ENCODE measurements around the gene DNAI1.

DNAI1 gene

GRCh38 chr9:34452568-34452967 lies 6.0 kb upstream of the DNAI1 start:
- Histone ChIP-seq H3K4me1 (ENCODE audit: insufficient read depth, low read length) (peaks cover 17% of the 10 kb centered on the region; the same call in 1 of the 2 replicates), H3K9me3 (ENCODE audit: insufficient read depth, low read depth, low read length) (no peaks in the 10 kb centered on the region), H3K4me3 (ENCODE audit: low read length) (no peak overlapping the region), H3K9ac (ENCODE audit: low read depth, low read length) (no peak overlapping the region), H3K27me3 (ENCODE audit: insufficient read depth, low read length) (peaks cover 20% of the 10 kb centered on the region), H3K36me3 (ENCODE audit: insufficient read depth, low read depth, low read length) (no peaks in the 10 kb centered on the region), H3K27ac (ENCODE audit: low read length) (no peak overlapping the region)

DNA sequence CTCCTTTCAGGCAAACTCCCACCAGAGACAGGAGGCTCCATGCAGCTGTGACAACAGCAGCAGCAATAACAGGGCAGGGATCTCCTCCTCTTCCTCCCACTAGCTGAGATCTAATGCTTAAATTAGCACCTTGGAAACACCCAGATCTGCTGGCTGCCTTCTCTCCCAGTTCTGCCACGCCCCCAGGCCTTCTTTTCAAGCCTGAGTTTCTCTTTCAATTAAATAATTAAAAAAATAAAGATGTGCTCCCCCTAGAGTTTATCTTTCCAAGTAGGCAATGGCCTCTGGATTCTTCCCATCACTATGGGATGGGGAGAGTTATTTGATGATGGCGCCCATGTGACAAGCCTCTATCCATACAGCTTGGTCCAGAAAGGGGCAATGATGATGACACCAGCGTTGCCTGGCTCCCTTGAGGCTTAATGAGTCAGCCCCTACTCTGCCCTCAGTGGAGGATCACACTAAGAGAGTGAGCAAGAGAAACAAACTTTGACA lies 4.0 kb upstream of the DNAI1 start:
- Histone ChIP-seq H3K9me3 (ENCODE audit: insufficient read depth, low read depth, low read length) (no peaks in the 10 kb centered on the region), H3K27ac (ENCODE audit: low read length) (no peak overlapping the region), H3K9ac (ENCODE audit: low read depth, low read length) (no peak overlapping the region)

DNA sequence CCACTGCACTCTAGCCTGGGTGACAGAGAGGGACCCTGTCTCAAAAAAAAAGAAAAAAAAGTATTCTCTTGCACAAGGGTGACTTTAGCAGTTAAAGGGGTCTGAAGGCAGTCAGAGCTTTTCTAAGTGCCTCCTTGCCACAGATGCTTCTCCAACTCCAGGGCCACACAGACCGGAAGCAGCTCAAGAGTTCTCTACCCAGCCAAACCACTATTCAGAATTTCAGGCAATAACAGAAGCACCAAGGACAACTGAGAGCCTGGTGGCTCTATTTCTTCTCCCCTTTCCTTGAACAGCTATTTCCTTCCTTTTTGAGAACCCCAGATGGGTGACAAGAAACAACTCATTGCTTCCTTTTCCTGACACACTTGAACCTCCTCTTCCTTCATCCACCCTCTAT lies 2.5 kb upstream of the DNAI1 start:
- no peak overlapping the region for H3K27ac ChIP-seq (ENCODE audit: low read length)

More for the DNA sequence above, 4.0 kb upstream of the DNAI1 start:
- peaks cover 17% of the 10 kb centered on the region; the same call in 1 of the 2 replicates for H3K4me1 ChIP-seq (ENCODE audit: insufficient read depth, low read length)
- peaks cover 31% of the 10 kb centered on the region for H3K27me3 ChIP-seq (ENCODE audit: insufficient read depth, low read length)
- H3K4me3 ChIP-seq (ENCODE audit: low read length): no peak overlapping the region
- H3K36me3 ChIP-seq (ENCODE audit: insufficient read depth, low read depth, low read length): no peaks in the 10 kb centered on the region

GRCh38 chr9:34456746-34457145 lies 1.9 kb upstream of the DNAI1 start:
- peak overlapping the region; percentile 81 for H3K4me3 ChIP-seq (ENCODE audit: low read length)
- peaks cover 40% of the 10 kb centered on the region for H3K27me3 ChIP-seq (ENCODE audit: insufficient read depth, low read length)

More for the DNA sequence above, 2.5 kb upstream of the DNAI1 start:
- Histone ChIP-seq H3K27me3 (ENCODE audit: insufficient read depth, low read length) (peaks cover 37% of the 10 kb centered on the region), H3K36me3 (ENCODE audit: insufficient read depth, low read depth, low read length) (no peaks in the 10 kb centered on the region), H3K9ac (ENCODE audit: low read depth, low read length) (no peak overlapping the region), H3K4me1 (ENCODE audit: insufficient read depth, low read length) (peaks cover 14% of the 10 kb centered on the region; the same call in 1 of the 2 replicates), H3K4me3 (ENCODE audit: low read length) (no peak overlapping the region), H3K9me3 (ENCODE audit: insufficient read depth, low read depth, low read length) (no peaks in the 10 kb centered on the region)

GRCh38 chr9:34457266-34458012 lies 1.2 kb upstream of the DNAI1 start:
- Histone ChIP-seq H3K27me3 (ENCODE audit: insufficient read depth, low read length) (peaks cover 41% of the 10 kb centered on the region), H3K9me3 (ENCODE audit: insufficient read depth, low read depth, low read length) (no peaks in the 10 kb centered on the region), H3K9ac (ENCODE audit: low read depth, low read length) (peak overlapping the region; percentile 71; the same call in 1 of the 2 replicates), H3K4me3 (ENCODE audit: low read length) (peak overlapping the region; percentile 81), H3K36me3 (ENCODE audit: insufficient read depth, low read depth, low read length) (no peaks in the 10 kb centered on the region), H3K27ac (ENCODE audit: low read length) (no peak overlapping the region), H3K4me1 (ENCODE audit: insufficient read depth, low read length) (peaks cover 6% of the 10 kb centered on the region; the same call in 1 of the 2 replicates)

More at GRCh38 chr9:34456746-34457145, 1.9 kb upstream of the DNAI1 start:
- no peaks in the 10 kb centered on the region for H3K9me3 ChIP-seq (ENCODE audit: insufficient read depth, low read depth, low read length)
- no peaks in the 10 kb centered on the region for H3K36me3 ChIP-seq (ENCODE audit: insufficient read depth, low read depth, low read length)
- peaks cover 9% of the 10 kb centered on the region; the same call in 1 of the 2 replicates for H3K4me1 ChIP-seq (ENCODE audit: insufficient read depth, low read length)
- H3K9ac ChIP-seq (ENCODE audit: low read depth, low read length): peak overlapping the region; percentile 71; the same call in 1 of the 2 replicates
- H3K27ac ChIP-seq (ENCODE audit: low read length): no peak overlapping the region

DNA sequence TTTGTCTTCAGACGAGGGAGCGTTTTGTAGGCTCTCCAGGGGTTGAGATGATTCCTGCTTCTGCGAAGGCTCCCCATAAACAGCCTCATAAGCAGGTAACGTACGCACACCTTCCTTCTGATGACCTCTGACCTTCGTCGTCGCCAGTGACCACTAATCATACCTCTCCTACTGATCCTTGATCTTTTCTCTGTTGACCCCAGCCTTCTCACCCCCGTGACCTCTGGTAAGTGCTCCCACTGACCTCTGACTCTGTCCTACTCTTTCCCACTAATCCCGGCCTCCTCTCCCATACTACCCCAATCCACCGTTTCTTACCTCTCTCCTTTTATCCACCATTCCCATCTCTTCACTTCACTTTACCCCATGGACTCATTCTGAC lies 345 bp downstream of the DNAI1 start:
- Histone ChIP-seq H3K4me1 (ENCODE audit: insufficient read depth, low read length) (peaks cover 6% of the 10 kb centered on the region; the same call in 1 of the 2 replicates), H3K36me3 (ENCODE audit: insufficient read depth, low read depth, low read length) (no peaks in the 10 kb centered on the region), H3K27me3 (ENCODE audit: insufficient read depth, low read length) (peaks cover 41% of the 10 kb centered on the region), H3K9ac (ENCODE audit: low read depth, low read length) (no peak overlapping the region; the same call in 1 of the 2 replicates), H3K9me3 (ENCODE audit: insufficient read depth, low read depth, low read length) (no peaks in the 10 kb centered on the region), H3K4me3 (ENCODE audit: low read length) (peak overlapping the region; percentile 81), H3K27ac (ENCODE audit: low read length) (no peak overlapping the region)

DNA sequence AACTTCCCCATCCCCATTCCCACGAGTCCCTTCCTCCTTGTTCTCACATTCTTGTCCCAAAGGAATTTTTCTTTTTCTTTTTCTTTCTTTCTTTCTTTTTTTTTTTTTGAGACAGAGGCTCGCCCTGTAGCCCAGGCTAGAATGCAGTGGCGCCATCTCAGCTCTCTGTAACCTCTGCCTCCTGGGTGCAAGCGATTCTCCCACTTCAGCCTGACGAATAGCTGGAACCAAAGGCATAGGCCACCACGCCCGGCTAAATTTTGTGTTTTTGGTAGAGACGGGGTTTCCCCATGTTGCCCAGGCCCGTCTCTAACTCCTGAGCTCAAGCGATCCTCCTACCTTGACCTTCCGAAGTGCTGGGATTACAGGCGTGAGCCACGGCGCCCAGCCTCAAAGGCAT lies 751 bp downstream of the DNAI1 start:
- Histone ChIP-seq H3K4me3 (ENCODE audit: low read length) (peak overlapping the region; percentile 81), H3K27me3 (ENCODE audit: insufficient read depth, low read length) (peaks cover 41% of the 10 kb centered on the region), H3K4me1 (ENCODE audit: insufficient read depth, low read length) (peaks cover 6% of the 10 kb centered on the region; the same call in 1 of the 2 replicates), H3K9me3 (ENCODE audit: insufficient read depth, low read depth, low read length) (no peaks in the 10 kb centered on the region), H3K36me3 (ENCODE audit: insufficient read depth, low read depth, low read length) (no peaks in the 10 kb centered on the region), H3K27ac (ENCODE audit: low read length) (no peak overlapping the region), H3K9ac (ENCODE audit: low read depth, low read length) (no peak overlapping the region)

DNA sequence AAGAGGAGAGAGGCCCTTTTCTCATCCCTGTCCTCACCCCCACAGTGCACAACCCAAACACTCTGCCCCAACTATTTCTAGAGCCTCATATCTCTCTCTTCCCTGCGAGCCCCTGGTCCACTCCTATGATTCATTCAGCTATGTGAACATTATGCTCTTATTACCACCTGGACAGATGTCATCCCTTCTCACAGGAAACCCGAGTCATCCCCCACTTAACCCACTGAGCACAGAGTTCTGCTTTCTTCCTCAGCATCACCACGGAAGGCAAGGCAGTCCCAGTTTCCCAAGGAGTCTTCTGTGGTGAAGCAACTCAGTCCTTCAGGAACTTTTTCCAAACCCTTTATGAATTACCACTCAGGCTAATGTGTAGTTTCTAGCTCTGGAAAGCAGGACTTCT lies 1.3 kb downstream of the DNAI1 start:
- H3K4me1 ChIP-seq (ENCODE audit: insufficient read depth, low read length): peaks cover 6% of the 10 kb centered on the region; the same call in 1 of the 2 replicates
- peaks cover 41% of the 10 kb centered on the region for H3K27me3 ChIP-seq (ENCODE audit: insufficient read depth, low read length)
- H3K36me3 ChIP-seq (ENCODE audit: insufficient read depth, low read depth, low read length): no peaks in the 10 kb centered on the region
- H3K9me3 ChIP-seq (ENCODE audit: insufficient read depth, low read depth, low read length): no peaks in the 10 kb centered on the region
- no peak overlapping the region for H3K9ac ChIP-seq (ENCODE audit: low read depth, low read length)
- no peak overlapping the region for H3K4me3 ChIP-seq (ENCODE audit: low read length)
- no peak overlapping the region for H3K27ac ChIP-seq (ENCODE audit: low read length)

- Histone ChIP-seq H3K4me3 (ENCODE audit: low read length) (no peak overlapping the region), H3K36me3 (ENCODE audit: insufficient read depth, low read depth, low read length) (no peaks in the 10 kb centered on the region), H3K4me1 (ENCODE audit: insufficient read depth, low read length) (no peaks in the 10 kb centered on the region), H3K27me3 (ENCODE audit: insufficient read depth, low read length) (peaks cover 18% of the 10 kb centered on the region), H3K9me3 (ENCODE audit: insufficient read depth, low read depth, low read length) (no peaks in the 10 kb centered on the region), H3K9ac (ENCODE audit: low read depth, low read length) (no peak overlapping the region), H3K27ac (ENCODE audit: low read length) (no peak overlapping the region)
Measured at GRCh38 chr9:34463098-34463900, 4.7 kb downstream of the DNAI1 start.

- H3K36me3 ChIP-seq (ENCODE audit: insufficient read depth, low read depth, low read length): no peaks in the 10 kb centered on the region
- H3K4me1 ChIP-seq (ENCODE audit: insufficient read depth, low read length): no peaks in the 10 kb centered on the region
- no peak overlapping the region for H3K4me3 ChIP-seq (ENCODE audit: low read length)
- H3K27ac ChIP-seq (ENCODE audit: low read length): no peak overlapping the region
- H3K9me3 ChIP-seq (ENCODE audit: insufficient read depth, low read depth, low read length): no peaks in the 10 kb centered on the region
- peaks cover 17% of the 10 kb centered on the region for H3K27me3 ChIP-seq (ENCODE audit: insufficient read depth, low read length)
- no peak overlapping the region for H3K9ac ChIP-seq (ENCODE audit: low read depth, low read length)
Measured at GRCh38 chr9:34463901-34464232, 5.3 kb downstream of the DNAI1 start.

- H3K27ac ChIP-seq (ENCODE audit: low read length): no peak overlapping the region
- no peaks in the 10 kb centered on the region for H3K4me1 ChIP-seq (ENCODE audit: insufficient read depth, low read length)
- H3K36me3 ChIP-seq (ENCODE audit: insufficient read depth, low read depth, low read length): no peaks in the 10 kb centered on the region
- no peaks in the 10 kb centered on the region for H3K9me3 ChIP-seq (ENCODE audit: insufficient read depth, low read depth, low read length)
- H3K4me3 ChIP-seq (ENCODE audit: low read length): no peak overlapping the region
- no peak overlapping the region for H3K9ac ChIP-seq (ENCODE audit: low read depth, low read length)
- peaks cover 10% of the 10 kb centered on the region for H3K27me3 ChIP-seq (ENCODE audit: insufficient read depth, low read length)
Measured at GRCh38 chr9:34464571-34464970, 6.0 kb downstream of the DNAI1 start.
